Psoas muscle (tissue), 8 donors: ENCODE measurements around the gene CCND1. TPM values are rescaled to one million over a fixed set of nuclear protein-coding genes. Genes with fewer than 3 reads are reported as not detected.

ENCODE experiments used
- ATAC-seq, 4 donors: fragments of 200-7000 bp; cut with Tn5 transposase; one replicate each; pipeline ENCODE4 v1.9.1; 2020; ENCODE audit warnings: moderate library complexity in 3 of 4, mild to moderate bottlenecking in 2 of 4
- DNase-seq, 2 donors: peaks; one replicate each; pipeline ENCODE4 v3.0.0-alpha.2; 2020
- H3K27ac ChIP-seq: fragments of 200-600 bp; one replicate; pipeline ENCODE4 v1.8.0; 2022
- H3K27me3 ChIP-seq, 3 donors: fragments of 200-600 bp in 1 of 3; one replicate each; pipeline versions ENCODE4 v1.6.1 to v1.8.0; 2013 to 2022; ENCODE audit warnings: low read length in 2 of 3, mild to moderate bottlenecking in 2 of 3, moderate library complexity in 1 of 3; ENCODE audit not compliant: insufficient read depth in 3 of 3
- H3K36me3 ChIP-seq, 2 donors: fragments of 200-600 bp in 1 of 2; one replicate each; pipeline versions ENCODE4 v1.6.1 to v1.8.0; 2013 to 2022; ENCODE audit warnings: low read depth in 1 of 2, mild to moderate bottlenecking in 1 of 2, moderate library complexity in 1 of 2; ENCODE audit not compliant: insufficient read depth in 1 of 2
- H3K4me1 ChIP-seq: fragments of 200-600 bp; one replicate; pipeline ENCODE4 v1.8.0; 2022
- H3K4me3 ChIP-seq: fragments of 200-600 bp; one replicate; pipeline ENCODE4 v1.8.0; 2022; ENCODE audit warnings: mild to moderate bottlenecking
- H3K9me3 ChIP-seq: fragments of 200-600 bp; one replicate; pipeline ENCODE4 v1.8.0; 2022
- CTCF ChIP-seq: fragments of 200-600 bp; IDR thresholded peaks from one replicate; pipeline ENCODE4 v1.8.0; 2022; ENCODE audit warnings: antibody characterized with exemption
- WGBS, 3 donors: extraction: QIAGEN DNeasy Blood & Tissue Kit; methylation state at CpG; one replicate each; pipeline versions ENCODE4 v1.1.6 to v1.1.7; 2013; 5-methylcytosine and 5-hydroxymethylcytosine counted together
- intact Hi-C, 2 donors: fragments of 100-400 bp; cut with DNase I; formaldehyde crosslinking; loops; one replicate each; pipeline versions ENCODE4 v1.11.0 to v1.14.2; 2022
- polyA plus RNA-seq, 3 donors: library from polyadenylated mRNA; stranded (reverse); fragments of 200-250 nt; gene quantifications; one replicate each; pipeline ENCODE4 v1.2.3, GENCODE V29; 2013
- total RNA-seq, 4 donors: library from RNA; stranded (reverse); fragmentation: NEBNext Ultra II Directional in 2 of 4; extraction: Animal tissue kit (Norgen Biotek cat#: 25700) in 2 of 4; gene quantifications; one replicate each; pipeline versions ENCODE4 v1.2.1 to v1.2.4, GENCODE V29; 2021 to 2023
- donor health status: healthy with polysubstance abuse.
- donor health status: DM: no; HTN: no; CAD: no; lungs with moderate emphysema.
- donor health status: Bipolar disorder and iron deficiency.
- donor health status: healthy.
- donor health status: DM: yes; HTN: yes; CAD: no.
- donor health status: DM: no; HTN: no; CAD: no.
- donor health status: DM: no; HTN: no; CAD: no.
- donor health status: DM: yes; HTN: yes; CAD: no.

The CCND1 gene
- total and polyA plus RNA-seq, 7 donors: 1.8 to 11.3 (median 6.5) TPM

GRCh38 chr11:69650081-69650831, 9.3 kb downstream of the CCND1 start:
- no peak overlapping the region for H3K27ac ChIP-seq
- WGBS, 3 donors: 59 to 66% (median 59%) methylated on average over 24 of the region's 24 CpGs
- H3K9me3 ChIP-seq: no peaks in the 10 kb centered on the region
- peaks cover 0 to 21% of the 10 kb centered on the region in 2 donors for H3K36me3 ChIP-seq
- DNase-seq: peak; percentile 5 to 29
- ATAC-seq: no peak
- no peak for TF ChIP-seq CTCF
- intact Hi-C loops: no loop called here
- H3K4me1 ChIP-seq: no peaks in the 10 kb centered on the region
- peaks cover 0 to 9% (median 0%) of the 10 kb centered on the region in 3 donors for H3K27me3 ChIP-seq
- H3K4me3 ChIP-seq: no peak overlapping the region

- TF ChIP-seq CTCF: no peak
- no peak for ATAC-seq
- peak; percentile 5 to 30 for DNase-seq
- WGBS, 3 donors: 89 to 91% (median 89%) methylated on average over 20 to 23 of the region's 23 CpGs
- no peaks in the 10 kb centered on the region for H3K9me3 ChIP-seq
- H3K27ac ChIP-seq: no peak overlapping the region
- peaks cover 0 to 4% (median 0%) of the 10 kb centered on the region in 3 donors for H3K27me3 ChIP-seq
- intact Hi-C loops: no loop called here
- H3K4me3 ChIP-seq: no peak overlapping the region
- no peaks in the 10 kb centered on the region for H3K4me1 ChIP-seq
- H3K36me3 ChIP-seq: peaks cover 0 to 21% of the 10 kb centered on the region in 2 donors
Measured at GRCh38 chr11:69650832-69651344, 9.9 kb downstream of the CCND1 start.

- intact Hi-C loops: no loop called here
- Histone ChIP-seq H3K36me3 (peaks cover 0 to 21% of the 10 kb centered on the region in 2 donors), H3K4me1 (no peaks in the 10 kb centered on the region), H3K27me3 (no peaks in the 10 kb centered on the region), H3K27ac (no peak overlapping the region), H3K9me3 (no peaks in the 10 kb centered on the region), H3K4me3 (no peak overlapping the region)
- no peak for TF ChIP-seq CTCF
- 61 to 74% (median 62%) methylated on average over 15 of the region's 15 CpGs for WGBS, 3 donors
- DNase-seq (peak; percentile 2 to 18), ATAC-seq (no peak)
Measured at GRCh38 chr11:69651834-69652620, 11.1 kb downstream of the CCND1 start.

GRCh38 chr11:69652999-69653398, 12.0 kb downstream of the CCND1 start:
- ATAC-seq (no peak), DNase-seq (no peak)
- H3K4me3 ChIP-seq: no peak overlapping the region
- H3K27ac ChIP-seq: no peak overlapping the region
- WGBS, 3 donors: 75 to 81% (median 79%) methylated on average over 11 of the region's 11 CpGs
- peaks cover 0 to 21% of the 10 kb centered on the region in 2 donors for H3K36me3 ChIP-seq
- TF ChIP-seq CTCF: no peak
- H3K4me1 ChIP-seq: no peaks in the 10 kb centered on the region
- intact Hi-C loops: no loop called here
- H3K27me3 ChIP-seq: no peaks in the 10 kb centered on the region
- no peaks in the 10 kb centered on the region for H3K9me3 ChIP-seq
